Stimulated activated CD4-positive, alpha-beta T cell treated with anti-CD3 and anti-CD28 coated beads, TNF-alpha, amount 100 ng/mL, for 24 hours (primary cell): ENCODE measurements around the gene PGAP3.

Source experiments
- DNase-seq, 3 experiments: peaks; one replicate each; pipeline ENCODE4 v3.0.0-alpha.2; 2020; ENCODE audit warnings: low read depth in 3 of 3

PGAP3 gene

DNA sequence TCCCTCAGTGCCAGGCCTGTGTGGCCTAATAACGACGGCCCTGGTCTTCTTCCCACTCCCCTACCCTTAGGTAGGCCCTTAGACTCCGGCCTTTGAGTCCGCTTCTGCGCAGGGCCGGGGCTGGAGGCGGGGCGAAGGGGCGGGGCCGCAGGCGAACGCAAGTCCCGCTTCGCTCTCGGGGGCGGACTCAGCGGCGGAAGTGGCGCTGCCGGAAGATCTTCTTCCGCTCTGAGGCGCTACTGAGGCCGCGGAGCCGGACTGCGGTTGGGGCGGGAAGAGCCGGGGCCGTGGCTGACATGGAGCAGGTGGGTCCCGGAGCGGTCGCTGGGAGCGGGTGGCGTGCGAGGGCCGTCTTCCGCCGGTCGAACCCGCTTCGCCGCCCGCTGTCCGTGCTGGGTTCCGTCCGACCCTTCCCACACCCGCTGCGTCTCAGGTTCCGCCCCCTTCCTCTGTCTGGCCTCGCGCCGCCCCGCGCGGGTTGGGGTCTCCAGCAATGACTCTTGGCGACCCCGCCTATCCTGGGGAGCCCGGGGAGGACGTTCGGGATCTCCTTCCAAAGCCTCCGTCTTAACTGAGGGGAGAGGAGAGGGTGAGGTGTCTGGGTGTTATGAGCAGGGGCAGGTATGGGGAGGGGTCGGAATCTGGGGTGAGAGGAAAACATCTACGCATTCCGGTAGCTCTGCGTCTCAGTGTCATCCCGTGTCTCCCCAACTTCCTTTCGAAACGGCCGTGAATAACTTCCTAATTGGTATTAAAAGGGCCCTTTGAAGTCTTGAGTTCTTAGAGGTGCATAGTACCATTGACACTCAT lies 50.7 kb downstream of the PGAP3 start, which contains the start of gene STARD3:
TSS of gene STARD3 (plus strand) at position 218 of the 810 bp plus-strand sequence. CDS start 16,388 bp downstream, outside the sequence.
- peak; percentile 81 to 93 (median 84) for DNase-seq

DNA sequence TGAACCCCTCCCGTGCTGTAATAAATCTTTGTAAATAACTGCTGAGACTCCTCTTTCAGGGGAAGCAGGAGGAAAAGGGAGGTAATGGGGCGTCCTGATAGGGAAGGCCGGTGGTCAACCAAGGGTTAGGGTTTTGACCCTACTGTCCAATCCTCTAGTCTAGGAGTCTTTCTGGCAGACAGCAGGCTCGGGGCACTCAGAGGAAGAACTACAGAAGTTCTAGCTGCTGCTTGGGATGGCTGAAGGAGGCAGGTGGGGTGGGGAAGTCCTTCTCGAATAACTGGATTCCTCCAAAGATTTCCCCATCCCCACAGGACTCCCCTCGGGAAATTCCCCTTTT lies 51.3 kb downstream of the PGAP3 start:
- DNase-seq = no peak

DNA sequence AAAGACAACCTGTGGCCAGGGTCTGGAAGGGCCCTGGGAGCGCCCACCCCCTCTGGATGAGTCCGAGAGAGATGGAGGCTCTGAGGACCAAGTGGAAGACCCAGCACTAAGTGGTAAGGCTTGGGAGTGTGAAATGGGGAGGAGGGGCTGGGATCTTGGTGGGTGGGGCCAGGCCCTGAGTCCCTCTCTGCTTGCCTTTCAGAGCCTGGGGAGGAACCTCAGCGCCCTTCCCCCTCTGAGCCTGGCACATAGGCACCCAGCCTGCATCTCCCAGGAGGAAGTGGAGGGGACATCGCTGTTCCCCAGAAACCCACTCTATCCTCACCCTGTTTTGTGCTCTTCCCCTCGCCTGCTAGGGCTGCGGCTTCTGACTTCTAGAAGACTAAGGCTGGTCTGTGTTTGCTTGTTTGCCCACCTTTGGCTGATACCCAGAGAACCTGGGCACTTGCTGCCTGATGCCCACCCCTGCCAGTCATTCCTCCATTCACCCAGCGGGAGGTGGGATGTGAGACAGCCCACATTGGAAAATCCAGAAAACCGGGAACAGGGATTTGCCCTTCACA lies 52.2 kb downstream of the PGAP3 start:
- no peak for DNase-seq

DNA sequence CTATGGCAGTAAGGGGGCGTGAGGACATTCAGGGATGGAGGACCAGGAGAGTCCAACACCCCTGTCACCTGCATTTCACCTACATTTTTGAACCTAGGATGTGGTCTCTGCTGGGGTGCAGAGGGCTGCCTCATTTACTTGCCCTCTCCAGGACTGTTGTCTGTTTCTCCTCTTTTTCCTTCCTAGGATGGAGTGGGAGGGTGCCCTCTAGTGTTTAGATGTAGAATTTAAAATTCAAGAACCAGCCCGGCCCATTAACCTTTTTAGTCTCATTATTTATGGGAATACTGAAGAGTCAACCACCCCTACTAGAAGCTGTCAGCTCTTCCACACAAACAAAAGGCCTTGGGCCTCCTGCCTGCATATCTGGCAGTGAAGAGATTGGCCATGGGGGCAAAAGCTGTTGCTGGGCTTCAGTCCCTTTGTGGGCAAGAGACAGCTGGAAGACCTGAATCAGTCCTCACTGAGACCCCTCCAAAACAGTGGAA lies 53.4 kb downstream of the PGAP3 start:
- DNase-seq = no peak

- no peak for DNase-seq
Measured at GRCh38 chr17:39633570-39634183, 54.2 kb downstream of the PGAP3 start.

DNA sequence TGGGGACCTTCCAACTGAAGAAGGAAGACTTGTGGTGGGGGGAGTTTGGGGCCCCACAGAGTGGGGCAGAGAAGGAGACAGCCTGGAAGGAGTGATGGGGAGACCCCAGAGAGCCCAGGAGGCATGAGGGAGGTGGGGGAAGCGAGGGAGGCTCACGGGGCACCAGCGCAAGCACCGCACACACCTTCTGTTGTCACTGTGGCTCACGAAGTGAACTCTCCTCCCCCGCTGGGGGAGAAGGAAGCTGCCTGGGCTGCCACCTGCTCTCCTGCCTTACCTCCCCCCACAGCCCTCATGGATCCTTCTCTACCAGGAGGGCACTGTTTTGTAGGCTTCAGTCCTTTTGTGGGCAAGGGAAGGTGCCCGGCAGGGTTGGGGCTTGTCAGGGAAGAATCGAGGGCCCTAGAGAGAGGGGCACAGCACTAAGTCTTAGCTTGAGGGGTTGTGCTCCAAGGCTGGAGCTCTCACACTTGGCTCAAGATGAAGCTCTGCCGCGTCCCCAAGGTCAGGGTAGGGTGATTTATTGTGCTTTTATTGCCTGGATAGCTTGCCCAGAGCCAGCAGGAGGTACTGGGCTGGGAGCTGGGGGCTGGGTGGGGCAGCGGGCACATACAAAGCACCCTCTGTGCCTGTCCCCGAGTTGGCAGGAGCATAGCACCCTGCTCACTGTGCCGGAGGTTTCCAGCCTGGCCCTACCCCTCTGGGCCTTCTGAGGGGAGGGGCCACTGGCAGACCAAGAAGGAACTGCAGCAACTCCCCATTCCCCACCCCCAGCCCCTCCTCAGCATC lies 55.5 kb downstream of the PGAP3 start:
- DNase-seq = no peak

GRCh38 chr17:39631403-39631802 lies 56.5 kb downstream of the PGAP3 start:
- no peak for DNase-seq

DNA sequence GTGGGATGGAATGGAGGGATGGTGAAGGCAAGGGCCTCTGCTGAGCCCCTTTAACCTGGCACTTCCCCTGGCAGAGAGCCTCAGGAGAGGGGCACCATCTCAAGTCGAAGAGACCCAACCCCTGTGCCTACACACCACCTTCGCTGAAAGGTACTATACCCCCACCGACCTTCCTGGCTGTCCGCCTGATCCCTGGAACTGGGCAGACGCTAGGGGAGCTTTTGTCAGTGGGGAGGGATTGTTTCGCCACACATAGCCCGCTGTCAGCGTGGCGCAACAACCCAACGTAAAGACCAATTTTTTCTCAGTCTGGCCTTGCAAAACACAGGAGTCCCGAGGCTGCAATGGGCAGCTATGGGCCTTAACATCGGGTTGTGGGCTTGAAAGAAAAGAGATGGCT lies 58.0 kb downstream of the PGAP3 start:
- DNase-seq = no peak

DNA sequence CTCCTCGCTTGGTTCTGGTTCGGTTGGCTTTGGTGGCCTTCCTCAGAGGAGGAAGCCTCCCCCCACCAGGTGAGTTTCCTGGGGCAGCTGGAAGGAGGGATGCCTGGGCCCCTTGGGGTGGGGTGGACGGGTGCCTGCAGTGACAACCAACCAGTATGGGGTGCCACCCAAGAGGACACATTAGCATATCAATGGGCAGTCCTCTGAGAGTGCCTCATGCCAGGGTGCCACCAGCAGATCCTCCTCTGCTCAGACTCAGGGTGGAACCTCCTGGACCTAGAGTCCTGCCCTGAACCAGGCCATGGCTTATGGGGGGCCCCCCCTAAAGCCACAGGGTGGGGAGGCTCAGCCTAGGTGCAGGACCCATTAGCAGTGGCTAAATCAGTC lies 58.4 kb downstream of the PGAP3 start:
- no peak for DNase-seq

DNA sequence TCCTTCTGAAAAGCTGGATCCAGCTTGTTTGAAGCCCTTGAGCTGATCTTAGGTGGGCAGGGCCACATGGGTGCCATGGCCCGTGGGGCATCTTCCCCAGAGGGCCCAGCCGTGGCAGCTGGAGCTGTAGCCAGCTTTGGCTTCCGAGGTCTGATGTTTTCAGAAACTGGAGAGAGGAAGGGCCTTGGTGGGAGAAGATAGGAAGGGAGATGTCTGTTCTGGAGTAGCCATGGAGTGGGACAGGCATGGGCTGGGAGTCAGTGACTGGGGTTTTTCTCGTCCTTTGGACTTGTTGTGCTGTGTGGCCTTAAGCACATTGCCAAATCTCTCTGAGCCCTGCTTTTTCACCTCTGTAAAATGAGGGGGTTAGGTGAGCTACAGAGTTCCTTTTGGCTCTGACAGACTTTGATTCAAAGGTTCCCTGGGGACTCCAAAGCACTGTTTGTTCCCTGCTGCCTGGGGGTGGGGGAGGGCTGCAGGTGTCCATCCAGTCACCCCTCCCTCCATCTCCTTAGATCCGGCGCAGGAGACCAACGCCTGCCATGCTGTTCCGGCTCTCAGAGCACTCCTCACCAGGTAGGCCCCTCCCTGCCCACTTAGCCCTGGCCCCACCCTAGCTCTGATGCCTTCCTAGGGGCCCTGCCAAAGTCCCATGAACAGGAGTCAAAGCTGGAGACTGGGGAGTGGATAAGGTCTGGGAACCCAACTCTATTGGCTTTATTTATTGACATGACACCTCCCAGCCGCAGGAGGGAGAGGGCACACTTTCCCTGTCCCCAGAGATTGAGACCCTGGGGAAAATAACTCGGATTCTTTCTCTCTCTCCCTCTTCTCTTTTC lies 59.0 kb downstream of the PGAP3 start:
- DNase-seq = no peak

DNA sequence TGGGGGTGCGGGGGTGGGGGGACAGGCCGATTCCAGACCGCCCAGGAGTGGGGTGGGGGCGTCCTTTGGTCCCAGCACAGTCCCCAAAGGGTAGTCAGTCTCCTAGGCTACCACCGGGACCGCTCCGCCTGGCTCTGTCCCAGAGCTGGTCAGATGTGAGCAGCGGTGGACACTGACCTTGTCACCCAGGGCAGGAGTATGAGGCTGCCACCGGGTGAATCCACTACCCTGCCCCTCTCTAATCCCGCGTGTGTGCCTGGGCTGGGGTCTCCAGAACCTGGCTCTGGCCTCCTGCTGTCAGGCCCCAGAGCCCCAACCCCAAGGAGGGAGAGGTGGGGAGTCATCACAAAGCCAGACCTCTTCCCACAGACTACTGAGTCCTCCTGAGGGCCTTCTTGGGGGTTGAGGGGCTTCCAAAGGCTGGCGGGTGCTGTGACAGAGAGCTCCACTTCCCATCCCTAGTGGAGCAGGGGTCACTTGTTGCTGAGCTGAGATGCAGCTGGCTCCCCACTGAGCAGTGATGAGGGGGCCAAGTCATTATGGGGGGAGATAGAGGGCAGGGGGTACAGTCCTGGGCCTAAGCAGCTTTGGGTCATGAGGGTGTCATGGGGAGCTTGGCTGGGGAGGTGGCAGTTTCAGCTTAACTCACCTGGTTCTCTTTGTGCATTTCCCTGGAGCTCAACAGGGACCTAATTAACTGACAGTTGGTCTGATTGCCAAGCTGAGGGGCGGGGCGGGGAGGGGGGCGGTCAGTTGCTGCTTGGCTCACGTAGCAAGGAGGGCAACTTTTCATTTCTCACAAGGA lies 59.9 kb downstream of the PGAP3 start:
- no peak for DNase-seq

DNA sequence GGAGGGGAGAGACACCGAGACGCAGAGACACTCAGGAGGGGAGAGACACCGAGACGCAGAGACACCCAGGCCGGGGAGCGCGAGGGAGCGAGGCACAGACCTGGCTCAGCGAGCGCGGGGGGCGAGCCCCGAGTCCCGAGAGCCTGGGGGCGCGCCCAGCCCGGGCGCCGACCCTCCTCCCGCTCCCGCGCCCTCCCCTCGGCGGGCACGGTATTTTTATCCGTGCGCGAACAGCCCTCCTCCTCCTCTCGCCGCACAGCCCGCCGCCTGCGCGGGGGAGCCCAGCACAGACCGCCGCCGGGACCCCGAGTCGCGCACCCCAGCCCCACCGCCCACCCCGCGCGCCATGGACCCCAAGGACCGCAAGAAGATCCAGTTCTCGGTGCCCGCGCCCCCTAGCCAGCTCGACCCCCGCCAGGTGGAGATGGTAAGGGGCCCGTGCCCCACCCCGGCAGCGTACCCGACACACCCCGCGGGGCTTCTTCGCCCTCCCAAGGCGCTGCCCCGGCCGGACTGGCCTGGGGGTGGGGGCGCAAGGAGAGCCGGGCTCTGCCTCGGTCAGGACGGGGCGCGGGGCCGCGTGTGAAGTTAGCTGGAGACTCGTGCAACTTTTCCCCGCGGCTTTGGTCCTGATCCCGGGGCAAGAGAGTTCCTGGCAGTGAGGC lies 60.7 kb downstream of the PGAP3 start:
- no peak for DNase-seq

DNA sequence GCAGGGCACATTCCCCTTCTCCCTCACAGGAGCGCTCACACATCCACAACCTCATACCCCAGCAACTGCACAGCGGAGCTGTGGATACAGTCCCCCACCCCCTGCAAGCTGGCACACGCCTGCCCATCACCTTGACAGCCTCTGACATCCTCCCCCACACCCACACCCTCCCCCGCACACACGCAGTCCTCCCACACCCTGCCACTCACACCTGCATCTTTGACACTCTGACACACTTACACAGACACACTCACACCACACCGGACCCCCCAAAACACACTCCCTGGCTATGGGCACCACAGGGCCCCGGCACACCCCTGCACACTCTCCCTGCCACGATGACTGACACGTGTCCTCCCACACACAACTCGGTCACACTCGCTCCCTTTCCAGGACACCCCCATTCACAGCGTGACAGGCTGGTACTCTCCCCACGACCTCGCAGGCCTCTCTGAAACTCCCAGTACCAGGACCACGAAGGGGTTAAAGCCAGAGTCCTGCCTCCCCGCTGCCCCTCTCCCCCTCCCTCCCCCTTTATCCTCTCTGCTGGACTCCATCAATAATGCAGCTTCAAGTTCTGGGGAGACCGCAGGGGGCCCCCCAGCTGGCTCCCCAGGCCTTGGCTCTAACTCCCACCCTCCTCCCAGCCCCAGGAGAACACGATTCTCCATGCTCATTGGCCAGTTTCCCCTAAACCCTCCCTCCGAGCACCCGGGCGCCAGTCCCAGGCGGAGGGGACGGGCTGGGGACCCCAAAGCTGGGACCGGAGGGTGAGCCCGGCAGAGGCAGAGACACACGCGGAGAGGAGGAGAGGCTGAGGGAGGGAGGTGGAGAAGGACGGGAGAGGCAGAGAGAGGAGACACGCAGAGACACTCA lies 61.4 kb downstream of the PGAP3 start, which contains the start of gene PPP1R1B:
TSS of gene PPP1R1B (plus strand) at position 782 of the 876 bp plus-strand sequence. CDS start 441 bp downstream, outside the sequence.
- DNase-seq = no peak

GRCh38 chr17:39625198-39625785 lies 62.6 kb downstream of the PGAP3 start:
- DNase-seq = no peak

GRCh38 chr17:39624313-39624712 lies 63.5 kb downstream of the PGAP3 start:
- no peak for DNase-seq

DNA sequence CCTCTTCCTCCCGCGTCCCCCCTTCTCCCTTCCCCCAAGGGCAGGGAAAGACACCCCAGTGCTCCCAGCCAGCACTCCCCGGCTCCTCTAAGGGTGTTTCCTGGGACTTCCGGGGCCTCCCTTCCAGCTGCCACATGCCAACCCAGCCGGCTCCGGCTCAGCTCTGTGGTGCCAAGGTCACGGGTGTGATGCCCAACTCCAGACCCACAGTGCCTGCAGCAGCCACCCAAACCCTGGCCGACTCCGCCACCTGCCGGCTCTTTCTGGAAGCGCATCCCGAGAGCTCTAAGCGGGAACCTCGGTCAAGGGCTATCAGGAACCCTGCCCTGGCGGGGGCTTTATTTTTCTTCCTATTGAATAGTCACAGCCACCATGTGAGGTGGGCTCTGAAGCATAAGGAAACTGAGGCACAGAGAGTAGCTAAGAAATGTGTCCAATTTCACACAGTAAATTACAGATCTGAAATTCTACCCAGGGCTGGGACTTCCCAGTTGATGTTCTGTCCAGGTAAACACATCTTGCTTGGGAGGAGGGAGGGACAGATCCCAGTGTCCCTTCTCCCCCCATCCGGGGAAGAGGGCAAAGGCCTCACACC lies 64.4 kb downstream of the PGAP3 start:
- peak; percentile 76 to 89 (median 81) for DNase-seq

DNA sequence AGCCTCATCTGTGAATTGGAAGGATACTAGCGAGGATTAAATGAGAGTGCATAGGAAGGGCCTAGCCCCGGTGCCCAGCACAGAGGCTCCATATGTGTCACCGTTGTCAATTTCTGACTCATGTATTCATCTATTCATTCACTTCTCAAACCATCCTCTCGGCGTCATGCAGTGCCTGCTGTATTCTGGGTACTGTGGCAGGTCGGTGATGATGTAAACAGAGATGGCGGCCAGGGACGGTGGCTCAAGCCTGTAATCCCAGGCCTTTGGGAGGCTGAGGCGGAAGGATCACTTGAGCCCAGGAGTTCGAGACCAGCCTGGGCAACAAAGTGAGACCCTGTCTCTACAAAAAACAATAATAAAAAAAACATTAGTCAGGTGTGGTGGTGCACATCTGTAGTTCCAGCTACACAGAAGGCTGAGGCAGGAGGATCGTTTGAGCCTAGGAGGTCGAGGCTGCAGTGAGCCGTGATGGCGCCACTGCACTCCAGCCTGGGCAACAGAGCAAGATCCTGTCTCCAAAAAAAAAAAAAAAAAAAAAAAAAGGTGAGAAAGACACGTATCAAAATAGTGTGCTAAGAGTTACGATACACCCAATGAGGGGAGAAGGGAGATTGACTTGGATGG lies 65.4 kb downstream of the PGAP3 start:
- peak in 1 of 3 experiments; percentile 37 for DNase-seq
